WERI-Rb-1 (cell line): Measurements from ENCODE around the gene MBP.

ENCODE experiments used
- DNase-seq: peaks from one replicate; pipeline ENCODE4 v3.0.0-alpha.2; 2020
- H3K27ac ChIP-seq: fragments of 250-450 bp; sonication (Bioruptor Pico); 2 replicates; pipeline ENCODE4 v1.5.1; 2020; ENCODE audit warnings: mild to moderate bottlenecking, moderate library complexity
- H3K27me3 ChIP-seq: fragments of 250-450 bp; sonication (Bioruptor Pico); 2 replicates; pipeline ENCODE4 v1.5.1; 2021; ENCODE audit warnings: mild to moderate bottlenecking, low read depth, moderate library complexity; ENCODE audit not compliant: insufficient read depth, severe bottlenecking
- H3K36me3 ChIP-seq: fragments of 250-450 bp; sonication (Bioruptor Pico); 2 replicates; pipeline ENCODE4 v1.5.1; 2020; ENCODE audit warnings: mild to moderate bottlenecking, moderate library complexity
- H3K4me3 ChIP-seq: 2 replicates; pipeline ENCODE4 v1.5.1; 2011; ENCODE audit warnings: low read depth, mild to moderate bottlenecking, control low read depth, low read length
- H3K9me3 ChIP-seq: fragments of 250-450 bp; sonication (Bioruptor Pico); 2 replicates; pipeline ENCODE4 v1.5.1; 2021; ENCODE audit warnings: mild to moderate bottlenecking, moderate library complexity; ENCODE audit not compliant: severe bottlenecking
- TF ChIP-seq, protein P1 (sequence below): IDR thresholded peaks from 2 replicates; pipeline ENCODE4 v1.5.1; 2011; ENCODE audit warnings: low read depth, mild to moderate bottlenecking, control low read depth, inconsistent platforms, low read length

Gene MBP

GRCh38 chr18:77069482-77069881 lies 63.1 kb downstream of the MBP start:
- Histone ChIP-seq H3K27me3 (no peaks in the 10 kb centered on the region), H3K9me3 (no peaks in the 10 kb centered on the region), H3K27ac (no peak overlapping the region), H3K36me3 (no peaks in the 10 kb centered on the region), H3K4me3 (no peak overlapping the region)
- DNase-seq: no peak
- TF ChIP-seq, protein P1, sequence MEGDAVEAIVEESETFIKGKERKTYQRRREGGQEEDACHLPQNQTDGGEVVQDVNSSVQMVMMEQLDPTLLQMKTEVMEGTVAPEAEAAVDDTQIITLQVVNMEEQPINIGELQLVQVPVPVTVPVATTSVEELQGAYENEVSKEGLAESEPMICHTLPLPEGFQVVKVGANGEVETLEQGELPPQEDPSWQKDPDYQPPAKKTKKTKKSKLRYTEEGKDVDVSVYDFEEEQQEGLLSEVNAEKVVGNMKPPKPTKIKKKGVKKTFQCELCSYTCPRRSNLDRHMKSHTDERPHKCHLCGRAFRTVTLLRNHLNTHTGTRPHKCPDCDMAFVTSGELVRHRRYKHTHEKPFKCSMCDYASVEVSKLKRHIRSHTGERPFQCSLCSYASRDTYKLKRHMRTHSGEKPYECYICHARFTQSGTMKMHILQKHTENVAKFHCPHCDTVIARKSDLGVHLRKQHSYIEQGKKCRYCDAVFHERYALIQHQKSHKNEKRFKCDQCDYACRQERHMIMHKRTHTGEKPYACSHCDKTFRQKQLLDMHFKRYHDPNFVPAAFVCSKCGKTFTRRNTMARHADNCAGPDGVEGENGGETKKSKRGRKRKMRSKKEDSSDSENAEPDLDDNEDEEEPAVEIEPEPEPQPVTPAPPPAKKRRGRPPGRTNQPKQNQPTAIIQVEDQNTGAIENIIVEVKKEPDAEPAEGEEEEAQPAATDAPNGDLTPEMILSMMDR: no peak

- TF ChIP-seq, protein P1: no peak
- no peak for DNase-seq
- no peak overlapping the region for H3K4me3 ChIP-seq
- no peak overlapping the region for H3K27ac ChIP-seq
- H3K9me3 ChIP-seq: no peaks in the 10 kb centered on the region
- H3K27me3 ChIP-seq: no peaks in the 10 kb centered on the region
- no peaks in the 10 kb centered on the region for H3K36me3 ChIP-seq
Measured at GRCh38 chr18:77068321-77069312, 64.0 kb downstream of the MBP start.

GRCh38 chr18:77067291-77068061 lies 65.1 kb downstream of the MBP start:
- no peaks in the 10 kb centered on the region for H3K36me3 ChIP-seq
- H3K4me3 ChIP-seq: no peak overlapping the region
- DNase-seq: no peak
- H3K9me3 ChIP-seq: no peaks in the 10 kb centered on the region
- H3K27me3 ChIP-seq: no peaks in the 10 kb centered on the region
- H3K27ac ChIP-seq: no peak overlapping the region
- TF ChIP-seq, protein P1: no peak

- no peaks in the 10 kb centered on the region for H3K27me3 ChIP-seq
- no peaks in the 10 kb centered on the region for H3K9me3 ChIP-seq
- TF ChIP-seq, protein P1: no peak
- no peak overlapping the region for H3K27ac ChIP-seq
- H3K36me3 ChIP-seq: no peaks in the 10 kb centered on the region
- no peak for DNase-seq
- H3K4me3 ChIP-seq: no peak overlapping the region
Measured at GRCh38 chr18:77066689-77067088, 65.9 kb downstream of the MBP start.

GRCh38 chr18:77066101-77066500 lies 66.5 kb downstream of the MBP start:
- Histone ChIP-seq H3K27me3 (no peaks in the 10 kb centered on the region), H3K27ac (no peak overlapping the region), H3K9me3 (no peaks in the 10 kb centered on the region), H3K4me3 (no peak overlapping the region), H3K36me3 (no peaks in the 10 kb centered on the region)
- TF ChIP-seq, protein P1: no peak
- DNase-seq: no peak
